Activated T-cell treated with anti-CD3 and anti-CD28 coated beads for 24 hours (primary cell): ENCODE data around the gene KCTD2.
"Not testable (repeated sequence)": the region's sequence is repeated elsewhere in the genome, so short reads cannot be mapped to it uniquely, and the experiment has no call there.

Experiments
- DNase-seq: peaks from one replicate; pipeline ENCODE4 v3.0.0-alpha.2; 2020; ENCODE audit warnings: low read depth

Gene KCTD2, protein sequence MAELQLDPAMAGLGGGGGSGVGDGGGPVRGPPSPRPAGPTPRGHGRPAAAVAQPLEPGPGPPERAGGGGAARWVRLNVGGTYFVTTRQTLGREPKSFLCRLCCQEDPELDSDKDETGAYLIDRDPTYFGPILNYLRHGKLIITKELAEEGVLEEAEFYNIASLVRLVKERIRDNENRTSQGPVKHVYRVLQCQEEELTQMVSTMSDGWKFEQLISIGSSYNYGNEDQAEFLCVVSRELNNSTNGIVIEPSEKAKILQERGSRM

DNA sequence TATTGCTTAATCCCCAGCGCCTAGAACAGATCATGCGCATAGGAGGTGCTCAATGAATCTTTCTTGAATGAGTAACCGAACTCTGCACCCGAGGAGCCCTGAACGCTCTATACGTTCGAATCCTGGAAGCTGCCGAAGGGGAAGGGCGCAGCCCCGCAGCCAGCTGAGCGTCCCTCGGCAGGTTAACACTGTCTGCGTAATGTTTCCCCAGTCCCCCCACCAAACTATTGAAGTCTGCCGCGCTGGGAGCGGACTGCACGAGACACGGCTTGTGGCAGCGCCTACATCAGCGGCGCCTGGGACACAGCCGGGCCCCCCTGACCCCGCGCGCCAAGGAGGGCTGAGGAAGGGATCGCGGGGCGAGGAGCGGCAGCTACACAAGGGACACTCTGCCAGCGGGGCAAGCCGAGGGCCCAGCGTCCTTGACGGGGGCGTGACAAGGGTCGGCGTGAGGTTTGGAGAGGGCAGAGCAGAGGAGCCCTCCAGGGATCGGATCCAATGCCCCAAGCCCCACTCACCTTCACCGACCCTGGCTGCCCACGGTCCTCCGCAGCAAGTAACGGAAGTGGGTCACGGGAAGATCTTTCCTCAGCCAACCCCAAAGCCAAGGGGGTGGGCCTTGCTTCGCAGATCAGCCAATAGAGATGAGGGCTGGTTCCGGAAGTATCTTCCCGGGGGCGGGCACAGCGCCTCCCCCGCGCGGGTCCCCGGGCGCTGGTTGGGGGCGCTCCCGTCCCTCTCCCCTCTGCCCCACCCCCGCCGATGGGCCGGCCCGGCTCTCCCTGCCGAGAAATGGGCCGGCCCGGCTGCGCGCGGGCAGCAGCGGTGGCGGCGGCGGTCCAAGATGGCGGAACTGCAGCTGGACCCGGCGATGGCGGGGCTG lies at the start of gene KCTD2, which contains the start of gene ATP5PD:
TSS of gene KCTD2 (plus strand) at position 819 of the 883 bp plus-strand sequence. CDS start at position 845, 26 bp downstream.
TSS of gene ATP5PD (minus strand) at position 563 of the 883 bp plus-strand sequence. CDS start 4,319 bp downstream, outside the sequence.
- DNase-seq = peak; percentile 95

DNA sequence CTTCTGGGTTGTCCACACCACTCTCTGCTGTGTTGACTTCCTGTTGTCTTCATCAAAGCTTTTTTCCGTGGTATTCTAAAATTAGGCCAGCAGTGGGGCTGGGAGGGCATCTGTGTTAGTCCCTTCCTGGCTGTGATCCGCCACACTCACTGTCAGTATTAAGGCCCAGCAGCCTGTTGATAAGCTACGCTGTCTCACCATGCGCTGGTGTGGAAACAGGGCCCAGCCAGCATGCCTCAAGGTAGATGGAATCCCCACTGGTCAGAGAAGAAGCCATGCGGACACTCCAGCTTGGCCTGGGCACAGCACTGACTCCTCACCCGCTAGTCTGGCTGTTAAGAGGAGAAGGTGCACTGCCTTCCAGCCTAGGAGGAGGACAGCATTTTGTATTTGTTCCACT lies 48.2 kb upstream of the KCTD2 start:
- no peak for DNase-seq

DNA sequence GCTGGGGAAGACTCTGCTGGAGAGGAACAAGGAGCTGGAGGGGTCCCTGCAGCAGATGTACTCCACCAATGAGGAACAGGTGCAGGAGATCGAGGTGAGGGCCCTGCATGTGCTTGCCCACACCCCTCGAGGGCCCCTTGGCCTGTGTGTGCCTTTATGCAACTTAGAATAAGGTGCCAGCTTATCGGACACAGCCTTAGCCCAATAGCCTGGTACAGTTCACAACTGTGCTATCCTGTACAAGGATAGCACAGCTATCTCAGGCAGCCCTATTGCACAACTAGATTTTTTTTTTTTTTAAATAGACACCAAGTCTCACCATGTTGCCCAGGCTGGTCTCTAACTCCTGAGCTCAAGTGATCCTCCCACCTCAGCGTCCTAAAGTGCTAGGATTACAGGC lies 47.5 kb upstream of the KCTD2 start:
- no peak for DNase-seq

- DNase-seq = no peak
Measured at GRCh38 chr17:75001915-75002843, 44.8 kb upstream of the KCTD2 start.

GRCh38 chr17:75003070-75003956 lies 43.7 kb upstream of the KCTD2 start:
- no peak for DNase-seq

DNA sequence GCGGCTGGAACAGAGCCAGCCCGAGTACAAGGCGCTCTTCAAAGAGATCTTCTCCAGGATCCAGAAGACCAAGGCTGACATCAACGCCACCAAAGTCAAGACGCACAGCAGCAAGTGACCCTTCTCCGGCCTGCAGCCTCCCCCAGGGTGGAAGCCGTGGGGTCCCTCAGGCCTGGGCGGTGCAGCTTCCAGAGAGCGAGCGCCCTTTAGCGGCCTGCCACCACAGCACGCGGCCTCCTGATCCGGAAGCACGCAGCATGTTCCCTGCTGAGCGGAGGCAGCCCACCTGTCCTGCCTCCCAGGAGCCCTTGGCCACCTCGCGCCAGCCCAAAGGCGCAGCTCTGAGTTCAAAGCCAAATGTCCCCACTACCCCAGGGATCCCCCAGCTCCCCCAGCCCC lies 43.1 kb upstream of the KCTD2 start:
- DNase-seq = no peak

GRCh38 chr17:75004371-75004770 lies 42.7 kb upstream of the KCTD2 start:
- DNase-seq = no peak

GRCh38 chr17:75005291-75005690 lies 41.7 kb upstream of the KCTD2 start:
- DNase-seq = no peak

GRCh38 chr17:75006084-75006483 lies 40.9 kb upstream of the KCTD2 start:
- DNase-seq = not testable (repeated sequence)

GRCh38 chr17:75006653-75007052 lies 40.4 kb upstream of the KCTD2 start:
- no peak for DNase-seq

- DNase-seq = no peak
Measured at GRCh38 chr17:75008373-75008772, 38.7 kb upstream of the KCTD2 start.

DNA sequence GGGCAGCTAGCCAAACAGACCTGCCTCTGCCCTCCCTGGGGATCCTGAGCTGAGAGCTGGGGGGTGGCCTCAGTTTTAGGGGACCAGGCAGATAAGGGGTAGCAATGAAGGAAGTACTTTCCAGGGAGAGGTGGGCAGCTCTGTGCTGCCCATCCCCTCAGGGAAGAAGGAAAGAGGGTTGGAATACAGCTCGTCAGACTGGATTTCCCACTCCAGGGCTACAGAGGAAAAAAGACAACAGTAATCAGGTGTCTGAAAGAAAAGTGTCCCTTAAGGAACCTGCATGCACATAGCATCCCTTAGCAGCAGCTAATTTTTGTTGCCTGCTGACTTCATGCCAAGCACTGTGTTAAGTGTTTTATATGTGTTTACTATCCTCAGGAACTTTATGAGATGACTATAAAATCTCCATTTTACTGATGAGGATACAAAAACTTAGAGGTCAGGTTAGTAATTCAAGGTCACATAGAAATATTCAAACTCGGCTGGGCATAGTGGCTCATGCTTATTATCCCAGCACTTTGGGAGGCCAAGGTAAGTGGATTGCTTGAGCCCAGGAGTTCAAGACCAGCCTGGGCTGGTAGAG lies 37.8 kb upstream of the KCTD2 start:
- no peak for DNase-seq

DNA sequence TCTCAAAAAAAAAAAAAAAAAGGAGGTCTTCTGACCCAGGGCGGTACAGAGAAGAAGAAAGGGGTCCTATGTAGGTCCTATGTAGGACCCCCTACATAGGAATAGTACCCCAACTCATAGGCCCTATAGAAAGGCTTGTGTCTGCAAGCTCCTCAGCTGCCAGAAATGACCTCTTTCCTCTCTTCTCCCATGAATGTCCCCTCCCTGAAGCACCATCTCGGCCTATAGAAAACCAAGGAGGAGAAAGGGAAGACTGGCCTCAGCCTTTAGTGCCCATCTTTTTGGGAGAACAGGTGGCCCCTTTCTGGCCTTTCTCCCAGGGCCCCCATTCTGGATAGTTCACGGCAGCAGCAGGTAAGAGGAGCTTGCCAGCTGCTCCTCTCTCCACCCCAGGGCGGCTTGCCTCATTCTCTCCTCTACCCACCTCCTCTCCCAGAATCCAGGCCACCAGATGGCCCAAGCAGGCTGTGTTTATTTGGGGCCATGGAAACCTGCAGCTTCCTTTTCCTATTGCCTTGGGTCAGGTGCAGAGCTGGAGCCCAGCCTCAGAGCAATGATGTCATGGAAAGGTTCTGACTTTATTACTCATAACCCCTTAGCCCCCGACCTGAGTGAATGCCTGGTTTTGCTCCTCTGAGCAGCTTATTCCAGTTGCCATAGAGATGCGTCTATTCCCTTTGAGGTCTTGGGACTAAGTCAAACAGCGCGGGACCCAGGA lies 36.2 kb upstream of the KCTD2 start:
- no peak for DNase-seq

DNA sequence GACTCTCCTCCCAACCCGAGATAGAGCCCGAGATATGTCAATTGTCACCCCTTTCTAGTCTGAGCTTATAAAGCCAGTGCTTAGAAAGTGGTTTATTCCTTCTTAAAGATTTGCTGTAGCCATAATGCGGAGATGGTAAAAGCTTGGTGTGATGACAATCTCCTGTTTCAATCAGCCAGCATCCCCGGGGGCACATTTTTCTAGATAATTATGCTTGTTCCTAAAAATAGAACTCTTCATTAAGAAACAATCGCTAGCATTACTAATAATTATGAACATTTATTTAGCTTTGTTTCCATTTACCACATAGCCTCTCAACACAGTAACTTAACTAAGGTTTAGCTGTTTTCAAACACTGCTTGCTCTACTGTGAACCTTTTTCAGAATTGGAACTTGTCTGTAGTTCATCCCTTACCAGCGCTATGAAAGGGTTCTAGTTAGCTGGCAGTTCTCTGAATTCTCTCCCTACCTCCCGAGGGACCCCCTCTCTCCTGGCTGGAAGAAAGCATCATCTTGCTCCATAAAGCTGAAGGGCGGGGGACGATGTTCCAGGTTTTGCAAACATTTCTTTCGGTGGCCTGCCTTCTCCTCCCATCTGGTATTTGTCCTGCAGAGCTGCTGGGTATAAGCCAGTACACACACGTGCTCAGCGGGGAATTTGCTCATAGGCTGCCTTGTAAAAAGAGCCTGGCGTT lies 35.5 kb upstream of the KCTD2 start:
- DNase-seq = no peak

DNA sequence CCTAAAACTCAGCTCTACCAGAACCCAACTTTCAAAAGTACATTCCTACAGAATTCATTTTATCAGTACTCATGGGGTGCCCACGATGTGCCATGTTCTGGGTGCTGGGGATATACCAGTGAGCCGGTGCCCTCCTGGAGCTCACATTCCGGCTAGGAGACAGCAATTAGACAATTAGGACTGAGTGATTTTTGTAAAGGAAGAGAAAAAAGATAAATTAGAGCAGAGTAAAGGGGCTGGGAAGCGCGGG lies 35.0 kb upstream of the KCTD2 start:
- no peak for DNase-seq

GRCh38 chr17:75012346-75013091 lies 34.5 kb upstream of the KCTD2 start, which contains the start of gene MRPL58:
Gene MRPL58, plus strand, starts transcription at chr17:75012670. Its CDS starts 17 bp downstream, at chr17:75012687.
- peak; percentile 79 for DNase-seq

- DNase-seq = no peak
Measured at GRCh38 chr17:75013092-75013559, 33.9 kb upstream of the KCTD2 start.

DNA sequence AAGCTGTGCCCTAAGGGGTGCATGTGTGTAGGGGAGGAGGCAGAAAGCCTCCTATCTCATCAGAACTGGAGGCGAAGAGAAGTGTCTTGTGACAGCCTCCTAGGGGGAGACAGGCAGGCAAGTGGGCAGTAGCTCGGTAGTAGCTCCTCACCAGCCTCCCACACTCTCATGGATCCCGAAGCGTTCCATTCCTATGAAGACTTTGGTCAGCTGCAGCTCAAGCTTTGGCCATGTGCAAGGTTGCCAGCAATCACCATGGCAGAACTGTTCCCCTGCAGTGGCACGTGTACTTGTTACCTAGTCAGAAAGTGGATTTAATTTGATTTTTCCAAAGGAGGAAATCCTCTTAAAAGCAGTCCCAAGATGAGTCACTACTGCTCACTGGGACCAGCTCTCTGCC lies 27.9 kb upstream of the KCTD2 start:
- no peak for DNase-seq

DNA sequence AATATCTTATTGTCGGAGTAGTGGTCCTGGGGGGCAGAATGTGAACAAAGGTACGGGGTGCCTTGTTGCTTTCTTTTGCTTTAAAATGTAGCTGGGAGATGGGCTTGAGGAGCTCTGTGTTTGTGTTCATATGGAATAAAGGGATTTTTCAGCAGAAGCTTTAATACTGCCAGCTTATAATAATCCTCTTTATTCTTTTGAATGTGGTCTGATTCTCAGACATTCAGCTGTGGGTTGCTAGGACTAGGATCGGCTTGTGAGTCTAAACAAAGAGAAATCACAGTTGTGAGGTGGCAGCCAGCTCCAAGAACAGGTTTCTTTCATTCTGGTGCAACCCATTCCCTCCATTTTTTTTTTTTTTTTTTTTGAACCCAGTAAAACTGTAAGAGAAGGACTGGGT lies 27.3 kb upstream of the KCTD2 start:
- DNase-seq = no peak
